GM19463 (cell line): Measurements from ENCODE around the gene ALKBH6.
"Not testable (repeated sequence)": the region's sequence is repeated elsewhere in the genome, so short reads cannot be mapped to it uniquely, and the experiment has no call there.

Experiments used
- ATAC-seq: cut with Tn5 transposase; IDR thresholded peaks from one replicate; pipeline ENCODE4 v1.9.1; 2021; ENCODE audit warnings: mild to moderate bottlenecking, moderate library complexity; ENCODE audit not compliant: unreplicated experiment

Gene ALKBH6

GRCh38 chr19:35993923-35994598 lies 20.0 kb downstream of the ALKBH6 start:
- ATAC-seq, result no peak

- ATAC-seq, result no peak
Observed at GRCh38 chr19:35992907-35993765, 20.9 kb downstream of the ALKBH6 start.

- ATAC-seq, result no peak
Observed at GRCh38 chr19:35991731-35992450, 22.1 kb downstream of the ALKBH6 start.

GRCh38 chr19:35990771-35991730 lies 23.0 kb downstream of the ALKBH6 start:
- no peak for ATAC-seq

- ATAC-seq, result no peak
Observed at GRCh38 chr19:35990156-35990555, 23.9 kb downstream of the ALKBH6 start.

- ATAC-seq, result no peak
Observed at GRCh38 chr19:35988824-35989223, 25.2 kb downstream of the ALKBH6 start.

- ATAC-seq, result no peak
Observed at GRCh38 chr19:35987571-35987896, 26.5 kb downstream of the ALKBH6 start.

GRCh38 chr19:35986664-35987570 lies 27.1 kb downstream of the ALKBH6 start:
- ATAC-seq, result no peak

- no peak for ATAC-seq
Observed at GRCh38 chr19:35986111-35986510, 27.9 kb downstream of the ALKBH6 start.

- ATAC-seq, result no peak
Observed at GRCh38 chr19:35983177-35983576, 30.8 kb downstream of the ALKBH6 start.

- ATAC-seq, result not testable (repeated sequence)
Observed at GRCh38 chr19:35980997-35981396, 33.0 kb downstream of the ALKBH6 start.

GRCh38 chr19:35978832-35979365 lies 35.1 kb downstream of the ALKBH6 start:
- ATAC-seq, result no peak

- no peak for ATAC-seq
Observed at GRCh38 chr19:35978271-35978670, 35.7 kb downstream of the ALKBH6 start.

- ATAC-seq, result no peak
Observed at GRCh38 chr19:35977446-35978222, 36.4 kb downstream of the ALKBH6 start.

- no peak for ATAC-seq
Observed at GRCh38 chr19:35975608-35976214, 38.3 kb downstream of the ALKBH6 start.

- no peak for ATAC-seq
Observed at GRCh38 chr19:35973487-35973886, 40.5 kb downstream of the ALKBH6 start.

- no peak for ATAC-seq
Observed at GRCh38 chr19:35966771-35967170, 47.2 kb downstream of the ALKBH6 start.

- no peak for ATAC-seq
Observed at GRCh38 chr19:35963514-35963913, 50.5 kb downstream of the ALKBH6 start.
